GM19351 (cell line): Measurements from ENCODE around the gene UQCRH.
"Not testable (repeated sequence)": the region's sequence is repeated elsewhere in the genome, so short reads cannot be mapped to it uniquely, and the experiment has no call there.

ENCODE experiments used
- ATAC-seq: cut with Tn5 transposase; IDR thresholded peaks from one replicate; pipeline ENCODE4 v1.9.1; 2021; ENCODE audit warnings: mild to moderate bottlenecking, moderate library complexity; ENCODE audit not compliant: unreplicated experiment

The UQCRH gene

GRCh38 chr1:46331786-46332540, 28.5 kb downstream of the UQCRH start:
- peak; percentile 44 for ATAC-seq

GRCh38 chr1:46333300-46334029, 30.0 kb downstream of the UQCRH start:
- peak; percentile 39 for ATAC-seq

GRCh38 chr1:46334030-46334384, 30.5 kb downstream of the UQCRH start:
- ATAC-seq = peak; percentile 2

- ATAC-seq = no peak
These were observed 31.6 kb downstream of the UQCRH start for GRCh38 chr1:46335081-46335480.

GRCh38 chr1:46337409-46337808, 33.9 kb downstream of the UQCRH start:
- ATAC-seq = not testable (repeated sequence)

- ATAC-seq = peak; percentile 79
These were observed 37.1 kb downstream of the UQCRH start, which contains the start of gene NSUN4 for GRCh38 chr1:46340404-46341221. NSUN4 (plus strand) TSS chr1:46340807; CDS start chr1:46340827, 20 bp downstream.

- ATAC-seq = no peak
These were observed 38.0 kb downstream of the UQCRH start for GRCh38 chr1:46341222-46342083.

- ATAC-seq = peak; percentile 47
These were observed 38.7 kb downstream of the UQCRH start for GRCh38 chr1:46342084-46342656.

GRCh38 chr1:46342677-46343350, 39.3 kb downstream of the UQCRH start:
- no peak for ATAC-seq

GRCh38 chr1:46343351-46343695, 39.8 kb downstream of the UQCRH start:
- ATAC-seq = no peak

GRCh38 chr1:46343705-46344104, 40.2 kb downstream of the UQCRH start:
- ATAC-seq = no peak

GRCh38 chr1:46344481-46344880, 41.0 kb downstream of the UQCRH start:
- ATAC-seq = no peak

- ATAC-seq = no peak
These were observed 41.8 kb downstream of the UQCRH start for GRCh38 chr1:46345281-46345680.

- ATAC-seq = no peak
These were observed 48.9 kb downstream of the UQCRH start for GRCh38 chr1:46352363-46352762.

- not testable (repeated sequence) for ATAC-seq
These were observed 52.4 kb downstream of the UQCRH start for GRCh38 chr1:46355920-46356319.

GRCh38 chr1:46362158-46362557, 58.7 kb downstream of the UQCRH start:
- no peak for ATAC-seq

- no peak for ATAC-seq
These were observed 59.6 kb downstream of the UQCRH start for GRCh38 chr1:46363121-46363520.

- no peak for ATAC-seq
These were observed 61.1 kb downstream of the UQCRH start for GRCh38 chr1:46364612-46365011.

GRCh38 chr1:46365796-46366195, 62.3 kb downstream of the UQCRH start:
- not testable (repeated sequence) for ATAC-seq
